Liver (tissue), 9 donors: ENCODE data around the gene TMEM223. TPM values are rescaled to one million over a fixed set of nuclear protein-coding genes. Genes with fewer than 3 reads are reported as not detected.

Source experiments
- DNase-seq: peaks from one replicate; pipeline ENCODE4 v3.0.0-alpha.2; 2017; ENCODE audit warnings: low spot score
- H3K27ac ChIP-seq, 2 donors: one replicate each; pipeline ENCODE4 v1.7.0; 2013; ENCODE audit warnings: inconsistent platforms in 2 of 2, low read length in 2 of 2, control low read depth in 1 of 2, low read depth in 1 of 2, mild to moderate bottlenecking in 1 of 2
- H3K27me3 ChIP-seq, 4 donors: one replicate each; pipeline versions ENCODE4 v1.6.1 to v1.7.0; 2013; ENCODE audit warnings: low read length in 3 of 4, inconsistent platforms in 1 of 4, mild to moderate bottlenecking in 1 of 4, moderate library complexity in 1 of 4; ENCODE audit not compliant: control insufficient read depth in 4 of 4, insufficient read depth in 4 of 4
- H3K36me3 ChIP-seq, 4 donors: one replicate each; pipeline versions ENCODE4 v1.6.1 to v1.7.0; 2013; ENCODE audit warnings: low read length in 3 of 4, mild to moderate bottlenecking in 3 of 4, low read depth in 1 of 4, moderate library complexity in 1 of 4; ENCODE audit not compliant: control insufficient read depth in 4 of 4, insufficient read depth in 3 of 4
- H3K4me1 ChIP-seq, 4 donors: one replicate each; pipeline versions ENCODE4 v1.6.1 to v1.7.0; 2013; ENCODE audit warnings: low read length in 3 of 4, mild to moderate bottlenecking in 3 of 4, moderate library complexity in 1 of 4; ENCODE audit not compliant: control insufficient read depth in 4 of 4, insufficient read depth in 4 of 4
- H3K4me3 ChIP-seq, 3 donors: one replicate each; pipeline versions ENCODE4 v1.6.1 to v1.7.0; 2013; ENCODE audit warnings: low read length in 3 of 3, control low read depth in 1 of 3, low read depth in 1 of 3, mild to moderate bottlenecking in 1 of 3
- H3K9ac ChIP-seq, 2 donors: one replicate each; pipeline ENCODE4 v1.7.0; 2013; ENCODE audit warnings: low read length in 2 of 2, mild to moderate bottlenecking in 2 of 2, moderate library complexity in 2 of 2, control low read depth in 1 of 2, low read depth in 1 of 2
- H3K9me3 ChIP-seq, 4 donors: one replicate each; pipeline versions ENCODE4 v1.6.1 to v1.7.0; 2013; ENCODE audit warnings: low read length in 3 of 4; ENCODE audit not compliant: control insufficient read depth in 4 of 4
- ATF3 ChIP-seq: IDR thresholded peaks from 2 replicates; pipeline ENCODE4 v1.6.1; 2016; ENCODE audit warnings: antibody characterized with exemption
- EGR1 ChIP-seq, 2 donors: IDR thresholded peaks; 2 replicates each; pipeline ENCODE4 v1.6.1; 2016 to 2018; ENCODE audit warnings: antibody characterized with exemption in 2 of 2, low read depth in 2 of 2
- FOXA1 ChIP-seq: IDR thresholded peaks from 2 replicates; pipeline ENCODE4 v1.6.1; 2016; ENCODE audit warnings: antibody characterized with exemption
- FOXA2 ChIP-seq: IDR thresholded peaks from 2 replicates; pipeline ENCODE4 v1.6.1; 2016; ENCODE audit warnings: antibody characterized with exemption
- GABPA ChIP-seq, 2 donors: IDR thresholded peaks in 1 of 2; conservative IDR thresholded peaks in 1 of 2; 2 replicates each; pipeline ENCODE4 v1.6.1; 2016; ENCODE audit warnings: antibody characterized with exemption in 2 of 2, mild to moderate bottlenecking in 1 of 2, moderate library complexity in 1 of 2
- HNF4A ChIP-seq, 2 donors: conservative IDR thresholded peaks; 2 replicates each; pipeline ENCODE4 v1.6.1; 2016; ENCODE audit warnings: antibody characterized with exemption in 2 of 2, mild to moderate bottlenecking in 2 of 2
- HNF4G ChIP-seq: IDR thresholded peaks from 2 replicates; pipeline ENCODE4 v1.6.1; 2016; ENCODE audit warnings: antibody characterized with exemption
- JUND ChIP-seq, 2 donors: IDR thresholded peaks; 2 replicates each; pipeline ENCODE4 v1.6.1; 2016; ENCODE audit warnings: antibody characterized with exemption in 2 of 2
- MAX ChIP-seq: IDR thresholded peaks from 2 replicates; pipeline ENCODE4 v1.6.1; 2016; ENCODE audit warnings: antibody characterized with exemption
- NR2F2 ChIP-seq: IDR thresholded peaks from 2 replicates; pipeline ENCODE4 v1.6.1; 2016; ENCODE audit warnings: antibody characterized with exemption
- RAD21 ChIP-seq, 2 donors: IDR thresholded peaks; 2 replicates each; pipeline ENCODE4 v1.6.1; 2016; ENCODE audit warnings: antibody characterized with exemption in 2 of 2, mild to moderate bottlenecking in 2 of 2
- REST ChIP-seq: IDR thresholded peaks from 2 replicates; pipeline ENCODE4 v1.6.1; 2016; ENCODE audit warnings: antibody characterized with exemption, mild to moderate bottlenecking
- RXRA ChIP-seq, 2 donors: IDR thresholded peaks; 2 replicates each; pipeline ENCODE4 v1.6.1; 2017 to 2018; ENCODE audit warnings: antibody characterized with exemption in 2 of 2, mild to moderate bottlenecking in 1 of 2
- SP1 ChIP-seq: IDR thresholded peaks from 2 replicates; pipeline ENCODE4 v1.6.1; 2018; ENCODE audit warnings: antibody characterized with exemption, mild to moderate bottlenecking
- TAF1 ChIP-seq: conservative IDR thresholded peaks from 2 replicates; pipeline ENCODE4 v1.6.1; 2016; ENCODE audit warnings: antibody characterized with exemption, mild to moderate bottlenecking
- YY1 ChIP-seq: IDR thresholded peaks from 2 replicates; pipeline ENCODE4 v1.6.1; 2016; ENCODE audit warnings: antibody characterized with exemption, mild to moderate bottlenecking
- ZBTB33 ChIP-seq: IDR thresholded peaks from 2 replicates; pipeline ENCODE4 v1.6.1; 2016; ENCODE audit warnings: antibody characterized with exemption
- WGBS: extraction: QIAGEN DNeasy Blood & Tissue Kit; methylation state at CpG from one replicate; pipeline ENCODE4 v1.1.7; 2013; 5-methylcytosine and 5-hydroxymethylcytosine counted together
- polyA plus RNA-seq, 2 donors: library from polyadenylated mRNA; stranded (reverse) in 1 of 2; unstranded in 1 of 2; fragments of 200-250 nt in 1 of 2; fragments of >200 nt in 1 of 2; fragmentation: Nextera tagmentation in 1 of 2; extraction: Ambion mirVana in 1 of 2; gene quantifications; one replicate each; pipeline versions ENCODE4 v1.2.1 to v1.2.3, GENCODE V29; 2013 to 2015
- total RNA-seq, 2 donors: library from RNA; depleted of rRNA; stranded (reverse); fragments of >200 nt; gene quantifications; one replicate each; pipeline ENCODE4 v1.2.3, GENCODE V29; 2014
- TF ChIP-seq, protein P1 (sequence below): fragments of 150-350 bp; IDR thresholded peaks from 2 replicates; pipeline ENCODE4 v1.5.1; 2017; ENCODE audit warnings: improper control_type of control experiment, low read depth, low read length; ENCODE audit not compliant: missing input control
- donor health status: healthy.
- donor health status: healthy.
- donor health status: healthy.
- donor health status: healthy.
- donor health status: healthy.

Gene TMEM223
- total and polyA plus RNA-seq, 4 donors = 9.2 to 23.8 (median 13.0) TPM

- Histone ChIP-seq H3K9me3 (no peaks in the 10 kb centered on the region), H3K4me3 (no peak overlapping the region), H3K36me3 (peaks cover 39 to 82% (median 66%) of the 10 kb centered on the region in 4 donors), H3K9ac (no peak overlapping the region), H3K27me3 (no peaks in the 10 kb centered on the region), H3K27ac (no peak overlapping the region), H3K4me1 (no peaks in the 10 kb centered on the region)
- 94% methylated on average over 3 of the region's 3 CpGs for whole genome bisulfite sequencing
- TF ChIP-seq YY1 (no peak), ZBTB33 (no peak), MAX (no peak), RAD21 (IDR thresholded peaks at IDR 0.05) (no peak), JUND (IDR thresholded peaks at IDR 0.05) (no peak), SP1 (no peak), HNF4G (no peak), HNF4A (conservative IDR thresholded peaks at IDR 0.05) (no peak), TAF1 (no peak), RXRA (IDR thresholded peaks at IDR 0.05) (no peak), FOXA2 (no peak), FOXA1 (no peak)
- no peak for DNase-seq
Measured at GRCh38 chr11:62823677-62824076, 31.9 kb upstream of the TMEM223 start.

DNA sequence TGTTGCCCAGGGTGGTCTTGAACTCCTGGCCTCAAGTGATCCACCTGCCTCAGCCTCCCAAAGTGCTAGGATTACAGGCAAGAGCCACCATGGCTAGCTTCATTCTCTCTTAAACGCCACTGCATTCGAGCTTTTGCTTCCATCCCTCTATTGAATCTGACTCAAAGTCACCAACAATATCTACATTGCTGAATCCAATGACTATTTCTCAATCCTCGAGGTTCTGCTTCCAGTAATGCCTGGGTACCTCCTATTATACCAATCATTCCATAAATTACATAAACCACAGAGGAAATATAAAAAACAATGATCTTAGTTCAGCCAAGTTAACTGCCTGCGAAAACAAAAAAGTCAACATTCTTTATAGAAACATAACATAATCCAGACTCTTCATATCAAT, 25.3 kb upstream of the TMEM223 start:
- Histone ChIP-seq H3K36me3 (peaks cover 20 to 44% (median 27%) of the 10 kb centered on the region in 4 donors), H3K27ac (no peak overlapping the region), H3K9ac (no peak overlapping the region), H3K4me3 (no peak overlapping the region), H3K27me3 (no peaks in the 10 kb centered on the region), H3K4me1 (no peaks in the 10 kb centered on the region), H3K9me3 (no peaks in the 10 kb centered on the region)
- TF ChIP-seq HNF4G = no peak
- no peak for TF ChIP-seq YY1
- no peak for TF ChIP-seq HNF4A (conservative IDR thresholded peaks at IDR 0.05)
- no peak for TF ChIP-seq MAX
- TF ChIP-seq FOXA2 = no peak
- TF ChIP-seq ATF3 = no peak
- no peak for TF ChIP-seq GABPA (IDR thresholded peaks at IDR 0.05 in 1 of 2, conservative IDR thresholded peaks at IDR 0.05 in 1 of 2)
- TF ChIP-seq, protein P1, sequence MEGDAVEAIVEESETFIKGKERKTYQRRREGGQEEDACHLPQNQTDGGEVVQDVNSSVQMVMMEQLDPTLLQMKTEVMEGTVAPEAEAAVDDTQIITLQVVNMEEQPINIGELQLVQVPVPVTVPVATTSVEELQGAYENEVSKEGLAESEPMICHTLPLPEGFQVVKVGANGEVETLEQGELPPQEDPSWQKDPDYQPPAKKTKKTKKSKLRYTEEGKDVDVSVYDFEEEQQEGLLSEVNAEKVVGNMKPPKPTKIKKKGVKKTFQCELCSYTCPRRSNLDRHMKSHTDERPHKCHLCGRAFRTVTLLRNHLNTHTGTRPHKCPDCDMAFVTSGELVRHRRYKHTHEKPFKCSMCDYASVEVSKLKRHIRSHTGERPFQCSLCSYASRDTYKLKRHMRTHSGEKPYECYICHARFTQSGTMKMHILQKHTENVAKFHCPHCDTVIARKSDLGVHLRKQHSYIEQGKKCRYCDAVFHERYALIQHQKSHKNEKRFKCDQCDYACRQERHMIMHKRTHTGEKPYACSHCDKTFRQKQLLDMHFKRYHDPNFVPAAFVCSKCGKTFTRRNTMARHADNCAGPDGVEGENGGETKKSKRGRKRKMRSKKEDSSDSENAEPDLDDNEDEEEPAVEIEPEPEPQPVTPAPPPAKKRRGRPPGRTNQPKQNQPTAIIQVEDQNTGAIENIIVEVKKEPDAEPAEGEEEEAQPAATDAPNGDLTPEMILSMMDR = no peak
- TF ChIP-seq SP1 = no peak
- TF ChIP-seq NR2F2 = no peak
- no peak for TF ChIP-seq RXRA (IDR thresholded peaks at IDR 0.05)
- TF ChIP-seq FOXA1 = no peak
- no peak for TF ChIP-seq EGR1 (IDR thresholded peaks at IDR 0.05; ENCODE audit: low read depth in 2 of 2)
- TF ChIP-seq RAD21 (IDR thresholded peaks at IDR 0.05) = no peak
- TF ChIP-seq REST = no peak
- no peak for TF ChIP-seq JUND (IDR thresholded peaks at IDR 0.05)
- no peak for TF ChIP-seq ZBTB33
- TF ChIP-seq TAF1 = no peak
- WGBS = 93% methylated on average over 4 of the region's 4 CpGs
- DNase-seq = no peak
